ENCODE results near the gene FHIT. TPM values are rescaled to one million over a fixed set of nuclear protein-coding genes. Genes with fewer than 3 reads are reported as not detected.

Gene FHIT
- total RNA-seq, 1 experiment from 2014 or later, result 9.8 TPM

GRCh38 chr3:60448696-60449095, 802.6 kb downstream of the FHIT start:
- Histone ChIP-seq H3K27ac (no peak overlapping the region), H3K79me2 (ENCODE audit: low read depth) (no peaks in the 10 kb centered on the region)
- CTCF ChIA-PET, result no interaction called here

GRCh38 chr3:60445446-60445845, 805.8 kb downstream of the FHIT start:
- no TSS peak for BruUV-seq (replicated peaks)
- no peaks in the 10 kb centered on the region for H3K9me3 ChIP-seq (ENCODE audit: insufficient read depth, low read depth)
- intact Hi-C loops (cut with micrococcal nuclease; ENCODE audit: unreplicated experiment), result no loop called here
- no peak overlapping the region for H3K4me2 ChIP-seq
- no peaks in the 10 kb centered on the region for H4K20me1 ChIP-seq (ENCODE audit: insufficient read depth)
- ChIA-PET CTCF (no interaction called here), POLR2A (ENCODE audit: unreplicated experiment) (no interaction called here)
- no peak for TF ChIP-seq EZH2 (IDR thresholded peaks at IDR 0.05; ENCODE audit: low read depth)
- TF ChIP-seq CTCF (conservative IDR thresholded peaks at IDR 0.05), result no peak
- no peak overlapping the region for H3K27ac ChIP-seq
- H2AFZ ChIP-seq, result no peak overlapping the region
- no peaks in the 10 kb centered on the region for H3K79me2 ChIP-seq (ENCODE audit: low read depth)
- no peak overlapping the region for H3K4me3 ChIP-seq
- no peaks in the 10 kb centered on the region for H3K36me3 ChIP-seq (ENCODE audit: low read depth)
- DNase-seq, result no peak
- no peaks in the 10 kb centered on the region for H3K27me3 ChIP-seq (ENCODE audit: insufficient read depth, low read depth)
- no peaks in the 10 kb centered on the region for H3F3A ChIP-seq (ENCODE audit: insufficient read depth, low read depth)
- no peaks in the 10 kb centered on the region for H3K9me2 ChIP-seq (ENCODE audit: insufficient read depth)
- H3K4me1 ChIP-seq (replicated peaks; ENCODE audit: insufficient read depth), result no peaks in the 10 kb centered on the region

More at GRCh38 chr3:60448696-60449095, 802.6 kb downstream of the FHIT start:
- no TSS peak for BruUV-seq (replicated peaks)
- no peak overlapping the region for H2AFZ ChIP-seq
- H3K4me3 ChIP-seq, result no peak overlapping the region
- H3K9me3 ChIP-seq (ENCODE audit: insufficient read depth, low read depth), result no peaks in the 10 kb centered on the region
- H4K20me1 ChIP-seq (ENCODE audit: insufficient read depth), result no peaks in the 10 kb centered on the region
- intact Hi-C loops (cut with micrococcal nuclease; ENCODE audit: unreplicated experiment), result no loop called here
- H3K36me3 ChIP-seq (ENCODE audit: low read depth), result no peaks in the 10 kb centered on the region
- no peaks in the 10 kb centered on the region for H3K4me1 ChIP-seq (replicated peaks; ENCODE audit: insufficient read depth)
- no peaks in the 10 kb centered on the region for H3F3A ChIP-seq (ENCODE audit: insufficient read depth, low read depth)
- TF ChIP-seq EZH2 (IDR thresholded peaks at IDR 0.05; ENCODE audit: low read depth), result no peak
- TF ChIP-seq CTCF (conservative IDR thresholded peaks at IDR 0.05), result no peak
- H3K27me3 ChIP-seq (ENCODE audit: insufficient read depth, low read depth), result no peaks in the 10 kb centered on the region
- H3K9me2 ChIP-seq (ENCODE audit: insufficient read depth), result no peaks in the 10 kb centered on the region
- H3K4me2 ChIP-seq, result no peak overlapping the region
- DNase-seq, result no peak
- POLR2A ChIA-PET (ENCODE audit: unreplicated experiment), result no interaction called here

- intact Hi-C loops (cut with micrococcal nuclease; ENCODE audit: unreplicated experiment), result no loop called here
These were observed 806.3 kb downstream of the FHIT start for GRCh38 chr3:60444898-60445437.

More at GRCh38 chr3:60444898-60445437, 806.3 kb downstream of the FHIT start:
- Histone ChIP-seq H3K36me3 (ENCODE audit: low read depth) (no peaks in the 10 kb centered on the region), H2AFZ (no peak overlapping the region), H3K4me3 (no peak overlapping the region), H3K27ac (no peak overlapping the region), H3K4me1 (replicated peaks; ENCODE audit: insufficient read depth) (no peaks in the 10 kb centered on the region), H3K9me3 (ENCODE audit: insufficient read depth, low read depth) (no peaks in the 10 kb centered on the region), H3F3A (ENCODE audit: insufficient read depth, low read depth) (no peaks in the 10 kb centered on the region), H4K20me1 (ENCODE audit: insufficient read depth) (no peaks in the 10 kb centered on the region), H3K79me2 (ENCODE audit: low read depth) (no peaks in the 10 kb centered on the region), H3K27me3 (ENCODE audit: insufficient read depth, low read depth) (no peaks in the 10 kb centered on the region), H3K4me2 (no peak overlapping the region), H3K9me2 (ENCODE audit: insufficient read depth) (no peaks in the 10 kb centered on the region)
- ChIA-PET CTCF (no interaction called here), POLR2A (ENCODE audit: unreplicated experiment) (no interaction called here)
- no TSS peak for BruUV-seq (replicated peaks)
- no peak for DNase-seq
- no peak for TF ChIP-seq CTCF (conservative IDR thresholded peaks at IDR 0.05)
- no peak for TF ChIP-seq EZH2 (IDR thresholded peaks at IDR 0.05; ENCODE audit: low read depth)

All from PC-9 (cell line).